Neural cell (in vitro differentiated cells): ENCODE results near the gene AP3S2. TPM values are rescaled to one million over a fixed set of nuclear protein-coding genes. Genes with fewer than 3 reads are reported as not detected.

ENCODE experiments used
- H2AFZ ChIP-seq: fragments of 200-600, 300-800 bp; sonication (generic), shearing (Covaris generic); 2 replicates; pipeline ENCODE4 v1.6.0; 2014; ENCODE audit warnings: low read depth, mild to moderate bottlenecking, antibody characterized with exemption, low read length, moderate library complexity
- H3F3A ChIP-seq: fragments of 200-600 bp; shearing (Covaris generic); 2 replicates; pipeline ENCODE4 v1.6.1; 2016; ENCODE audit warnings: mild to moderate bottlenecking, moderate library complexity, mixed read lengths, antibody characterized with exemption, low read length; ENCODE audit not compliant: insufficient read depth, poor library complexity, severe bottlenecking
- H3K27ac ChIP-seq: fragments of 200-600, 300-800 bp; sonication (generic), shearing (Covaris generic); 2 replicates; pipeline ENCODE4 v1.5.1; 2014; ENCODE audit warnings: mild to moderate bottlenecking, low read length, moderate library complexity
- H3K27me3 ChIP-seq: fragments of 300-800, 200-600 bp; sonication (generic), shearing (Covaris generic); 2 replicates; pipeline ENCODE4 v1.6.0; 2014; ENCODE audit warnings: mild to moderate bottlenecking, low read depth, low read length, moderate library complexity; ENCODE audit not compliant: insufficient read depth
- H3K36me3 ChIP-seq: fragments of 300-800, 200-600 bp; sonication (generic), shearing (Covaris generic); 2 replicates; pipeline ENCODE4 v1.5.1; 2014; ENCODE audit warnings: mild to moderate bottlenecking, antibody characterized with exemption, low read length, moderate library complexity; ENCODE audit not compliant: insufficient read depth
- H3K4me2 ChIP-seq: fragments of 300-800, 200-600 bp; sonication (generic), shearing (Covaris generic); 2 replicates; pipeline ENCODE4 v1.6.0; 2014; ENCODE audit warnings: mild to moderate bottlenecking, low read length
- H3K4me3 ChIP-seq: fragments of 300-800, 200-600 bp; sonication (generic), shearing (Covaris generic); 2 replicates; pipeline ENCODE4 v1.5.1; 2014; ENCODE audit warnings: mild to moderate bottlenecking, low read length, moderate library complexity
- H3K79me2 ChIP-seq: fragments of 200-600 bp; shearing (Covaris generic); replicated peaks from 2 replicates; pipeline ENCODE4 v1.6.0; 2014; ENCODE audit warnings: mild to moderate bottlenecking, low read length, moderate library complexity; ENCODE audit not compliant: insufficient read depth
- H3K9ac ChIP-seq: fragments of 300-800, 200-600 bp; sonication (generic), shearing (Covaris generic); 2 replicates; pipeline ENCODE4 v1.6.1; 2016; ENCODE audit warnings: mild to moderate bottlenecking, low read length, mixed read lengths
- H3K9me2 ChIP-seq: fragments of 200-600 bp; shearing (Covaris generic); 2 replicates; pipeline ENCODE4 v1.6.1; 2016; ENCODE audit warnings: mild to moderate bottlenecking, low read length, mixed read lengths; ENCODE audit not compliant: insufficient read depth
- H3K9me3 ChIP-seq: fragments of 200-600, 300-800 bp; sonication (generic), shearing (Covaris generic); 2 replicates; pipeline ENCODE4 v1.6.1; 2016; ENCODE audit warnings: mild to moderate bottlenecking, mixed run types, low read length, moderate library complexity, mixed read lengths
- H4K20me1 ChIP-seq: fragments of 200-600 bp; shearing (Covaris generic); 2 replicates; pipeline ENCODE4 v1.6.1; 2016; ENCODE audit warnings: mild to moderate bottlenecking, mixed run types; ENCODE audit not compliant: insufficient read depth
- CTCF ChIP-seq: fragments of 450-650 bp; IDR thresholded peaks from 2 replicates; pipeline ENCODE4 v1.5.1; 2014; ENCODE audit warnings: antibody characterized with exemption, mild to moderate bottlenecking, moderate library complexity; ENCODE audit not compliant: poor library complexity, severe bottlenecking
- EP300 ChIP-seq: fragments of 450-650 bp; conservative IDR thresholded peaks from 2 replicates; pipeline ENCODE4 v1.6.1; 2014; ENCODE audit warnings: antibody characterized with exemption, mild to moderate bottlenecking, moderate library complexity; ENCODE audit not compliant: poor library complexity, severe bottlenecking
- EZH2 ChIP-seq: fragments of 200-600, 300-800 bp; shearing (Covaris generic), sonication (generic); IDR thresholded peaks from 2 replicates; pipeline ENCODE4 v1.6.1; 2014; ENCODE audit warnings: antibody characterized with exemption, low read length, borderline replicate concordance, mild to moderate bottlenecking; ENCODE audit not compliant: insufficient read depth, poor library complexity, severe bottlenecking
- MXI1 ChIP-seq: fragments of 450-650 bp; conservative IDR thresholded peaks from 2 replicates; pipeline ENCODE4 v1.6.1; 2014; ENCODE audit warnings: antibody characterized with exemption, mild to moderate bottlenecking; ENCODE audit not compliant: poor library complexity, severe bottlenecking
- POLR2AphosphoS5 ChIP-seq: IDR thresholded peaks from 2 replicates; pipeline ENCODE4 v1.6.1; 2012
- RAD21 ChIP-seq: fragments of 450-650 bp; conservative IDR thresholded peaks from 2 replicates; pipeline ENCODE4 v1.6.1; 2014; ENCODE audit warnings: antibody characterized with exemption, mild to moderate bottlenecking, moderate library complexity
- REST ChIP-seq: IDR thresholded peaks from 2 replicates; pipeline ENCODE4 v1.6.1; 2012; ENCODE audit warnings: borderline replicate concordance
- SMC3 ChIP-seq: fragments of 450-650 bp; conservative IDR thresholded peaks from 2 replicates; pipeline ENCODE4 v1.6.1; 2014; ENCODE audit warnings: antibody characterized with exemption, mild to moderate bottlenecking, moderate library complexity; ENCODE audit not compliant: poor library complexity
- TAF1 ChIP-seq: IDR thresholded peaks from 2 replicates; pipeline ENCODE4 v1.6.1; 2012; ENCODE audit warnings: low read depth
- polyA plus RNA-seq: library from polyadenylated mRNA; depleted of rRNA; stranded (reverse); fragments of >200 nt; gene quantifications from 2 replicates; pipeline ENCODE4 v1.2.3, GENCODE V29; 2014

AP3S2 gene
- polyA plus RNA-seq, 1 donor from 2014 or later = 47.6 TPM

GRCh38 chr15:89813381-89814111, 80.2 kb downstream of the AP3S2 start:
- TF ChIP-seq CTCF = no peak
- no peak for TF ChIP-seq MXI1
- no peak for TF ChIP-seq RAD21
- no peak for TF ChIP-seq EZH2
- TF ChIP-seq SMC3 = no peak
- no peak for TF ChIP-seq POLR2AphosphoS5
- no peak for TF ChIP-seq EP300
- TF ChIP-seq REST = no peak
- TF ChIP-seq TAF1 = no peak
- Histone ChIP-seq H3K9me2 (no peaks in the 10 kb centered on the region), H3K27me3 (peaks cover 42% of the 10 kb centered on the region), H3K36me3 (no peaks in the 10 kb centered on the region), H3K9me3 (peaks cover 8% of the 10 kb centered on the region), H3K27ac (no peak overlapping the region), H3F3A (no peaks in the 10 kb centered on the region), H2AFZ (no peak overlapping the region), H3K4me3 (no peak overlapping the region), H3K9ac (no peak overlapping the region), H3K79me2 (no peaks in the 10 kb centered on the region), H3K4me2 (no peak overlapping the region), H4K20me1 (no peaks in the 10 kb centered on the region)

GRCh38 chr15:89812847-89813320, 80.9 kb downstream of the AP3S2 start:
- Histone ChIP-seq H4K20me1 (no peaks in the 10 kb centered on the region), H3K27ac (no peak overlapping the region), H2AFZ (no peak overlapping the region), H3K4me3 (no peak overlapping the region), H3K4me2 (no peak overlapping the region), H3K36me3 (no peaks in the 10 kb centered on the region), H3K79me2 (no peaks in the 10 kb centered on the region), H3K9me2 (no peaks in the 10 kb centered on the region), H3K9ac (no peak overlapping the region), H3F3A (no peaks in the 10 kb centered on the region), H3K27me3 (peaks cover 42% of the 10 kb centered on the region), H3K9me3 (peaks cover 8% of the 10 kb centered on the region)
- TF ChIP-seq MXI1 (no peak), CTCF (no peak), EZH2 (no peak), TAF1 (no peak), SMC3 (no peak), EP300 (no peak), POLR2AphosphoS5 (no peak), REST (no peak), RAD21 (no peak)
